ENCODE data around the gene EIF5AL1. TPM values are rescaled to one million over a fixed set of nuclear protein-coding genes. Genes with fewer than 3 reads are reported as not detected.
"Not testable (repeated sequence)": the region's sequence is repeated elsewhere in the genome, so short reads cannot be mapped to it uniquely, and the experiment has no call there.

EIF5AL1 gene
- polyA plus RNA-seq, 3 donors = 0.55 to 3.3 (median 0.96) TPM

DNA sequence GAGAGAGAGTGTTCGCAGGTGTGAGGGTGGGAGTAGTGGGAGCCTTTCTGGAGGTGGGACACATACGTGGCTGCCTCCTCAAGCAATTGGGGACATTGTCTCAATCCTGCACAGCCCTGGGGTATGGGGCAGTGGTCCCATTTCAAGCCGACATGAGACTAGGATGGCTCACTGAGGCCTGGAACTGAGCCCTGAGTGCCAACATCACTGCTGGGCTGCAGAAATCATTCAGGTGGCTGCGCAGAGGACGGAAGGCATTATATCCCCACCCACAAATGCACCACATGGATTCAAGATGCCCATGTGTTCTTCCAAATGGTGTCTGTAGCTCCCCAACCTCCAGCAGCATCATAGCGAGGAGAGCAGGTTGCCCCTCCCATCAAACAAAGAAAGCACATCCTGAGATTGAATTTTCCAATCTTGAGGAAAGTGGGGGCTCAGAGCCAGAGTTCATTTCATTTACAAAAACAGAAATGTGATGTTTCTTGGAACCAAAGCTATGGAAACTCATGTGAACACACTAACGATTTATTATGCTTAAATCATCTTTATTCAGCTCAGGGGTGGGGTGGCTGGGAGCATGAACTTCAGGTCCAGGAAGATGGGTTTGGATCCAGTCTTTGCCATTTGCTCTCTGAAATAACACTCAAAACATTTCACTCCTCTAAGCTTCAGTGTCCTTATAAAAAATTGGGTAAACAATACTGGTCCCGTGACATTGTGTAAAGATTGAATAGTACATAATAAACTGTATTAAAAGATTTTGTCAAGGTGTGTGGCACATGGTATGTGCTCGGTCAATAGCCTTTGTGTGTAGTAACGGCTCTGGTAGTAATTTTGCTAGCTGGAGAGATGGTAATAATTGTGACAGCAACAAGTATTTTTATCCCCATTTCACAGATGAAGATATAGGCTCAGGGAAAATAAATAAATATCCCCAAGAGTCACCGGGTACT is 43.3 kb downstream of the EIF5AL1 start:
- DNase-seq (ENCODE audit: low read depth in 3 of 3, low spot score in 2 of 3) = no peak

DNA sequence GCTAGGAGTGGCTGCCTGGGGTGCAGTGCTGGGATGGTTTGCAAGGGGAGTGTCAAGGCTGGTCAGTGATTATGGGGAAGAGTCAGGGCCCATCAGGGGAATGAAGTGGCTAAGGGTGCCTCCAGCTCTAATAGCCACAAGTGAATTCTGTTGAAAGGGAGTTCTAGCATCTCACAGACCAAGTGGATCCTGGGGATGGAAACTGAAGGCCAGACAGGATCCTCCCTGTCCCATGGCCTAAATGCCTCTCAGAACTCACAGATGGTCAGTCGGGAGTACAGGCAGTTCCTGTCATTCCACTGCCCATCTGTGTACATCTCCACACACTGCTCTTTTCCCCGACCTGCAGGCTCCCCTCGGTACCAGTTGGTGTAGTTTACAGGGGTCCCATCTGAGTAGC is 44.6 kb downstream of the EIF5AL1 start:
- not testable (repeated sequence) for DNase-seq (ENCODE audit: low read depth in 3 of 3, low spot score in 2 of 3)

DNA sequence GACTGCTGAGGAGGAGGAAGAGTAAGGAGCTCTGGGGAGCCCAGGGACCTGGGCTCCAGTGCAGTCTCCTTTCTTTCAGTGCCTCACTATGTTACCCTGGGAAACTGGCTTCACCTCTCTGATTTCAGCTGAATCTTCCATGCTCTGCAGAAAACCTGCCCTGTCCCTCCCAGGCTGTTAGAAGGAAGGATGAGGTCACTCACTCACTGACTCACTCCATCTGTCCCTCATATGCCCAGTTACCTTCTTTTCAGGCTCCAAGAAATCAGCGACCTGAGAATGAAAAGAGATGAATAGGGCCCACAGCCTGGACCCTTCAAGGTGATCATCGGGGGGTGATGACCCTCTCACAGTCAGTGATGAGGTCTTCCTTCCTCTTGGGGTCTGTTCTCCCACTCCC is 47.4 kb downstream of the EIF5AL1 start:
- DNase-seq (ENCODE audit: low read depth in 3 of 3, low spot score in 2 of 3) = no peak

DNA sequence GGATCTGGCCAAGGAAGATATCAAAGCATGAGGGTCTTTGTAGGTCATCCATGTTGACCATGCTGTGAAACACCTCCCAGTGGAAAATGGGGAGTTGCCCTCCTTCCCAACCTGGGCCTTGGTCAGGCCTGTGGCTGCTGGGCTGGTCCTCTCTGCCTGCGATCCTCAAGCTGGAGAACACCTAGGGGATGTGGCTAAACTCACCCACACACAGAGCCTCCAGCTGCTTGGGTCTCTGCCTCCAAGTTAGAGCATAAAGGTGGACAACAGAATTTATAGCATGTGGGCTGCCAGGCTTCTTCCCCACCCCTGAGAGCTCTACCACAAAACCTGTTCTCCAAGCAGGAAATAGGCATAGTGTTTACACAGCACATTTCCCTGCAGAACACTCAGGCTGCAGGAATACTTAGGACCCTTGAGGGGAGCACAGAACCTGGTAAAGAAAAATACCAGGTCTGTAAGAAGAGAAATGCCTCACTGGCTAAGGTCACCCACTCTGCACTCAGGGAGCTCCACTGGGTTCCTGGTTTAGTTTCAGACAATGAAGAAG is 47.9 kb downstream of the EIF5AL1 start, which contains the start of gene SFTPA2:
Gene SFTPA2 (minus strand): TSS at position 248 of the 550 bp plus-strand sequence. CDS start 924 bp downstream, outside the sequence.
- no peak for DNase-seq (ENCODE audit: low read depth in 3 of 3, low spot score in 2 of 3)

DNA sequence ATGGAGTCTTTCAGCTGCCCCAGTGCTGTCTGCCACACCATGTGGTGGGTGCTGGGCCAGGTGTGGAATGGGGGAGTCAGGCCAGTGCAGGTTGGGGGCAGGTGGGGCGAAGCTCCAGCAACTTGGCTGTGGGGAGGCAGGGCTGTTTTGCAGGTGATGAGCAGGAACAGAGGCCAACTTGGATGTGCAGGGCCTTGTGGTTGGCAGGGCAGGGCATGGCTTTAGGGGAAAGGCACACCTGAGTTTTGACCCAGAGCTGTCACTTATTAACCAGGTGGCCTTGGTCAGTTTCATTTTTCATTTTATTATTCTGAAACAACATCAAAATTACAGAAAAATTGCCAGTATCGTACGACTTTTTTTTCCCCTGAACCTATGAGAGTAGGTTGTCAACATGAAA is 48.9 kb downstream of the EIF5AL1 start:
- no peak for DNase-seq (ENCODE audit: low read depth in 3 of 3, low spot score in 2 of 3)

DNA sequence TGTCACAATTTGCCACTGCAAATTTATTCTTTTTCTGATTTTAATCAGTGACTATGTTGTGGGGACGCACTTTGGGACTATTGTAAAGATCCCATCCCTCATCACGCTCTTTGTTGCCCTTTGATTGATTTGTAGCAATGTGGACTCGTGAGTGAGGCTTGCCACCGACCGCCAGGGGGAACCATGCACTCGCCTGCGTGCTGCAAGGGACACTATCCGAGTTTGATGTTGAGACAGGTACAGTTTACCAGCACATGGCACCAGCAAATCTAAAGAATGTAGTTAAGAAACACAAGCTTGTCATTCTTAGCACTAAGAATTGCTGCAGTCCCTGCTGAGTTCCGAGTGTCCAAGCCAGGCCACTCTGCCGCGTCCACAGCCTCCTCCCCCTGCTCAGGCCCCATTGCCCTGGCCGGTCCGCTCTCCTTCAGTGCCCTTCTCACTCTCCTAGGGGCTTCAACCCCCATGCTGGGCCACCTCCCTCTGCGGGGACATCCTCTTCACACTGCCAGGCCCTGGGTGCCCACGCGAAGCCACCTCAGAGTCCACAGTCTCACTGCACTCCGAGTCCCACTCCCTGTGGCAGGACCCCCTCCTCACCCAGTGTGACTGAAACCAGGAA is 49.9 kb downstream of the EIF5AL1 start:
- peak; percentile 25 to 39 (median 37) for DNase-seq (ENCODE audit: low read depth in 3 of 3, low spot score in 2 of 3)

DNA sequence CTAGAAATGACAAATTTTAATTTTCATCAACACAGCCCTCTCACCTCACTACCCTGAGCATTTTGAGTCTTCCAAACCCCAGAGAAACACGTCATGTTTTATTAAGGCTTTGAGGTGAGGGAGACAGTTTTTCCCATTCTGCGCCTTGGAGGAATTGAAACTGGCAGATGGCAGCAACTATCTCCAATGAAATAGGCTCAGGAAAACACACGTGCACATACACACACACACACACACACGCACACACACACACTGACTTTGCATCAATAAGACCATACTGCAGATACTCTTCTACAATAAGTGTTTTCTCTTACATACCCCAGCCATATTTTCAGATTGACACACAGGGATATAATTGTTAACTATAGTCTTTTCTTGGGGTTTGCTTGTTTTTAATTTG is 51.1 kb downstream of the EIF5AL1 start:
- DNase-seq (ENCODE audit: low read depth in 3 of 3, low spot score in 2 of 3) = no peak

Other genes starting within 250 kb of the EIF5AL1 start
- gene PPIF, start 165.1 kb upstream of the EIF5AL1 start, polyA plus RNA-seq (ENCODE audit: insufficient read length in 3 of 3) = 10 to 100 TPM; 63.4 to 71.7 (median 64.6) TPM
- gene ZCCHC24, start 66.9 kb upstream of the EIF5AL1 start, polyA plus RNA-seq (ENCODE audit: insufficient read length in 3 of 3) = 10 to 100 TPM; 20.8 to 23.0 (median 22.5) TPM
- gene SFTPA2, start 47.9 kb downstream of the EIF5AL1 start, polyA plus RNA-seq (ENCODE audit: insufficient read length in 3 of 3) = not detected
- not detected for gene SFTPA1, start 98.4 kb downstream of the EIF5AL1 start, polyA plus RNA-seq (ENCODE audit: insufficient read length in 3 of 3)
- 1 to 10 TPM in 2 of 3 donors, under 1 TPM in 1; 0.32 to 3.1 (median 1.4) TPM for gene NUTM2B, start 190.7 kb downstream of the EIF5AL1 start, polyA plus RNA-seq (ENCODE audit: insufficient read length in 3 of 3)

Data from right renal cortex interstitium (tissue), 3 donors.